ENCODE data around the gene ACSS1. TPM values are rescaled to one million over a fixed set of nuclear protein-coding genes. Genes with fewer than 3 reads are reported as not detected.

Gene ACSS1
- total RNA-seq, 2 donors from 2014 or later = 73.8 to 83.8 TPM

- H3K4me3 ChIP-seq = no peak overlapping the region
- H3K36me3 ChIP-seq (replicated peaks in 1 of 2; ENCODE audit: insufficient read depth in 1 of 2, low read depth in 2 of 2) = peaks cover 0 to 14% of the 10 kb centered on the region in 2 donors
- no peak overlapping the region for H3K27ac ChIP-seq
- intact Hi-C loops (cut with DNase I) = no loop called here
- DNase-seq (no peak), ATAC-seq (no peak)
- H3K27me3 ChIP-seq = no peaks in the 10 kb centered on the region
- peaks cover 4% of the 10 kb centered on the region for H3K4me1 ChIP-seq
- no peaks in the 10 kb centered on the region for H3K9me3 ChIP-seq
- 84 to 96% methylated on average over 2 of the region's 2 CpGs for WGBS, 2 donors
- TF ChIP-seq POLR2A (IDR thresholded peaks at IDR 0.05) = no peak
Measured at GRCh38 chr20:24962182-24962492, 95.8 kb downstream of the ACSS1 start.

- peak in 1 of 4 donors; percentile 7 for DNase-seq
- no peak for TF ChIP-seq POLR2A (IDR thresholded peaks at IDR 0.05)
- TF ChIP-seq, protein P1, sequence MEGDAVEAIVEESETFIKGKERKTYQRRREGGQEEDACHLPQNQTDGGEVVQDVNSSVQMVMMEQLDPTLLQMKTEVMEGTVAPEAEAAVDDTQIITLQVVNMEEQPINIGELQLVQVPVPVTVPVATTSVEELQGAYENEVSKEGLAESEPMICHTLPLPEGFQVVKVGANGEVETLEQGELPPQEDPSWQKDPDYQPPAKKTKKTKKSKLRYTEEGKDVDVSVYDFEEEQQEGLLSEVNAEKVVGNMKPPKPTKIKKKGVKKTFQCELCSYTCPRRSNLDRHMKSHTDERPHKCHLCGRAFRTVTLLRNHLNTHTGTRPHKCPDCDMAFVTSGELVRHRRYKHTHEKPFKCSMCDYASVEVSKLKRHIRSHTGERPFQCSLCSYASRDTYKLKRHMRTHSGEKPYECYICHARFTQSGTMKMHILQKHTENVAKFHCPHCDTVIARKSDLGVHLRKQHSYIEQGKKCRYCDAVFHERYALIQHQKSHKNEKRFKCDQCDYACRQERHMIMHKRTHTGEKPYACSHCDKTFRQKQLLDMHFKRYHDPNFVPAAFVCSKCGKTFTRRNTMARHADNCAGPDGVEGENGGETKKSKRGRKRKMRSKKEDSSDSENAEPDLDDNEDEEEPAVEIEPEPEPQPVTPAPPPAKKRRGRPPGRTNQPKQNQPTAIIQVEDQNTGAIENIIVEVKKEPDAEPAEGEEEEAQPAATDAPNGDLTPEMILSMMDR (IDR thresholded peaks at IDR 0.05) = no peak
- no peak overlapping the region for H3K27ac ChIP-seq
- intact Hi-C loops (cut with DNase I) = no loop called here
- peaks cover 0 to 14% of the 10 kb centered on the region in 2 donors for H3K36me3 ChIP-seq (replicated peaks in 1 of 2; ENCODE audit: insufficient read depth in 1 of 2, low read depth in 2 of 2)
- H3K27me3 ChIP-seq = no peaks in the 10 kb centered on the region
- ATAC-seq = no peak
- 80 to 86% methylated on average over 20 of the region's 20 CpGs for WGBS, 2 donors
- H3K4me3 ChIP-seq = no peak overlapping the region
- peaks cover 4% of the 10 kb centered on the region for H3K4me1 ChIP-seq
- H3K9me3 ChIP-seq = no peaks in the 10 kb centered on the region
Measured at GRCh38 chr20:24961384-24962181, 96.4 kb downstream of the ACSS1 start.

DNA sequence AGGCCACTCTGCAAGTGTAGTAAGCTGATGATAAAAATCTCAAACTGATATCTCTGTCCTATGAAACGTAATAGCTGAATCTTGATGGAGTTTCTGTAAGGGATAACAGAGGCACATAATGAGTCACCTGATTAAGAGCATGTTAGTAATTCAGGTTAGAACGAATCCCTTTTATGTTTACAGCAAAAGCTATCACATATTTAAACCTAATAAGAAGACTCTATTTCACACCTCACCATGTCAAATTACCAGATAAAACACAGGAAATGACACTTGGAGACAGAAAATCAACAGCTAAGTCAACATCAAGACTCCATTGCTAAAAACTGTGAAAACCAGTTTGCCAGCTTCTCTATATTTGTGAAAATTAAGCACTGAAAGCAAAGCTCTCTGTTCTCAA, 97.1 kb downstream of the ACSS1 start:
- no peak overlapping the region for H3K4me3 ChIP-seq
- H3K27ac ChIP-seq = no peak overlapping the region
- no peaks in the 10 kb centered on the region for H3K27me3 ChIP-seq
- TF ChIP-seq, protein P1 (IDR thresholded peaks at IDR 0.05) = no peak
- no peak for TF ChIP-seq POLR2A (IDR thresholded peaks at IDR 0.05)
- H3K36me3 ChIP-seq (replicated peaks in 1 of 2; ENCODE audit: insufficient read depth in 1 of 2, low read depth in 2 of 2) = peaks cover 0 to 14% of the 10 kb centered on the region in 2 donors
- H3K4me1 ChIP-seq = peaks cover 4% of the 10 kb centered on the region
- 57 to 58% methylated on average over 2 of the region's 2 CpGs for whole genome bisulfite sequencing, 2 donors
- H3K9me3 ChIP-seq = no peaks in the 10 kb centered on the region
- ATAC-seq (no peak), DNase-seq (no peak)
- intact Hi-C loops (cut with DNase I) = no loop called here

- H3K9me3 ChIP-seq = no peaks in the 10 kb centered on the region
- DNase-seq (peak in 2 of 4 donors; percentile 26 to 80), ATAC-seq (peak; percentile 36)
- 81 to 84% methylated on average over 6 to 8 of the region's 10 CpGs for WGBS, 2 donors
- peaks cover 4% of the 10 kb centered on the region for H3K4me1 ChIP-seq
- H3K4me3 ChIP-seq = no peak overlapping the region
- no peak overlapping the region for H3K27ac ChIP-seq
- H3K36me3 ChIP-seq (replicated peaks in 1 of 2; ENCODE audit: insufficient read depth in 1 of 2, low read depth in 2 of 2) = peaks cover 0 to 13% of the 10 kb centered on the region in 2 donors
- intact Hi-C loops (cut with DNase I) = no loop called here
- TF ChIP-seq, protein P1 (IDR thresholded peaks at IDR 0.05) = no peak
- TF ChIP-seq POLR2A (IDR thresholded peaks at IDR 0.05) = peak in 1 of 3 donors; percentile 6
- H3K27me3 ChIP-seq = no peaks in the 10 kb centered on the region
Measured at GRCh38 chr20:24960302-24960801, 97.6 kb downstream of the ACSS1 start.

GRCh38 chr20:24959591-24960301, 98.2 kb downstream of the ACSS1 start:
- TF ChIP-seq, protein P1 (IDR thresholded peaks at IDR 0.05) = no peak
- no peak for TF ChIP-seq POLR2A (IDR thresholded peaks at IDR 0.05)
- Histone ChIP-seq H3K9me3 (no peaks in the 10 kb centered on the region), H3K27me3 (no peaks in the 10 kb centered on the region), H3K36me3 (replicated peaks in 1 of 2; ENCODE audit: insufficient read depth in 1 of 2, low read depth in 2 of 2) (peaks cover 0 to 11% of the 10 kb centered on the region in 2 donors), H3K4me3 (no peak overlapping the region), H3K4me1 (peaks cover 4% of the 10 kb centered on the region), H3K27ac (no peak overlapping the region)
- ATAC-seq (no peak), DNase-seq (peak in 1 of 4 donors; percentile 8)
- WGBS, 2 donors = 93 to 94% methylated on average over 13 of the region's 14 CpGs
- intact Hi-C loops (cut with DNase I) = no loop called here

Measured in body of pancreas (tissue), 4 donors.